Measurements from ENCODE around the gene MDM1. TPM values are rescaled to one million over a fixed set of nuclear protein-coding genes. Genes with fewer than 3 reads are reported as not detected.

MDM1 gene
- total RNA-seq, 1 experiment from 2014 or later, result 10.6 TPM

DNA sequence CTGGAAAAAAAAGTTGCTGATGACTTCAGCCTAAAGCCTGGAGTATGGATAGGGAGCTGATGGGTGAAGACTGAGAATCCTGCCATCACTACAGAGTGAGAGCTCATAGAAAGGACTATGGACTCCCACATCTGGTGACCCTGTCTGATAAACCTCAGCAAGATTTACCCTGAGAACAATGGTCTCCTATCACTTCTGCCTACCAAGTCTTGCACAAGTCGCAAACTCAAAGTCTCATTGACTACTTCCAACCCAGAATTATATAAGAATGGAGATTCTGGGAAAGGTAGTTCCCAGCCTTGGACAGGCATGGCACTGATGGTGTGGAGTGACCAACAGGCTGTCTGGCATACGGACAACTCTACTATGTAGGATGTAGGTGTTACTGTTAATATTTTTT, 9.7 kb upstream of the MDM1 start:
- Histone ChIP-seq H2AFZ (ENCODE audit: low read length) (no peak overlapping the region), H3K14ac (ENCODE audit: insufficient read depth, low read length) (no peak overlapping the region), H3T11ph (ENCODE audit: low read length) (no peak overlapping the region), H3K27me3 (ENCODE audit: insufficient read depth, low read length) (no peaks in the 10 kb centered on the region), H2BK20ac (ENCODE audit: low read depth, low read length, poor library complexity, severe bottlenecking) (no peak overlapping the region), H3K9me3 (ENCODE audit: control insufficient read depth, low read depth, low read length) (no peaks in the 10 kb centered on the region), H3K23me2 (ENCODE audit: insufficient read length, low read depth, low read length, poor library complexity, severe bottlenecking) (no peaks in the 10 kb centered on the region), H2AK5ac (ENCODE audit: insufficient read length, low read length) (no peak overlapping the region), H2BK5ac (ENCODE audit: insufficient read length, low read length) (no peak overlapping the region), H4K91ac (ENCODE audit: insufficient read length, low read depth, low read length) (no peak overlapping the region), H4K20me1 (ENCODE audit: control insufficient read depth, insufficient read depth, insufficient read length) (no peaks in the 10 kb centered on the region), H3K4ac (ENCODE audit: low read depth, low read length) (no peak overlapping the region), H4K8ac (replicated peaks; ENCODE audit: insufficient read length, low read depth, low read length) (no peak overlapping the region), H3K18ac (ENCODE audit: insufficient read length, low read depth, low read length) (no peak overlapping the region), H3K27ac (ENCODE audit: insufficient read length, low read depth, low read length) (no peak overlapping the region), H4K5ac (ENCODE audit: insufficient read length, low read depth, low read length) (no peak overlapping the region), H3K79me1 (ENCODE audit: insufficient read depth, low read depth, low read length, poor library complexity, severe bottlenecking) (no peaks in the 10 kb centered on the region), H3K79me2 (ENCODE audit: insufficient read depth, low read length) (no peaks in the 10 kb centered on the region), H3K23ac (ENCODE audit: insufficient read length, low read depth, low read length) (no peak overlapping the region), H2BK15ac (ENCODE audit: low read depth, low read length) (no peak overlapping the region), H3K4me1 (ENCODE audit: insufficient read depth, low read length) (no peaks in the 10 kb centered on the region), H2BK12ac (ENCODE audit: insufficient read length, low read depth, low read length) (no peak overlapping the region), H3K56ac (ENCODE audit: insufficient read length, low read depth, low read length) (no peak overlapping the region), H3K4me2 (ENCODE audit: insufficient read depth, insufficient read length, low read length) (no peak overlapping the region), H2BK120ac (ENCODE audit: low read depth, low read length, poor library complexity, severe bottlenecking) (no peak overlapping the region), H3K9ac (ENCODE audit: extremely low read depth, insufficient read length, low read length) (no peak overlapping the region)
- no peak for DNase-seq
- Mint-ChIP-seq H3K27ac (no peak overlapping the region), H3K27me3 (ENCODE audit: low read depth) (peaks cover 15% of the 10 kb centered on the region), H3K36me3 (ENCODE audit: insufficient read depth in 1 of 3, low read depth in 3 of 3) (no peaks in the 10 kb centered on the region), H3K9me3 (no peaks in the 10 kb centered on the region; a peak in 1 of 5 replicates), H3K4me1 (peaks cover 22 to 23% of the 10 kb centered on the region in 2 experiments), H3K4me3 (no peak overlapping the region)
- WGBS (ENCODE audit: extremely low coverage, insufficient read length, low lambda C conversion rate), result no CpG with 5 or more reads among the region's 2 CpGs
- TF ChIP-seq, protein P1, sequence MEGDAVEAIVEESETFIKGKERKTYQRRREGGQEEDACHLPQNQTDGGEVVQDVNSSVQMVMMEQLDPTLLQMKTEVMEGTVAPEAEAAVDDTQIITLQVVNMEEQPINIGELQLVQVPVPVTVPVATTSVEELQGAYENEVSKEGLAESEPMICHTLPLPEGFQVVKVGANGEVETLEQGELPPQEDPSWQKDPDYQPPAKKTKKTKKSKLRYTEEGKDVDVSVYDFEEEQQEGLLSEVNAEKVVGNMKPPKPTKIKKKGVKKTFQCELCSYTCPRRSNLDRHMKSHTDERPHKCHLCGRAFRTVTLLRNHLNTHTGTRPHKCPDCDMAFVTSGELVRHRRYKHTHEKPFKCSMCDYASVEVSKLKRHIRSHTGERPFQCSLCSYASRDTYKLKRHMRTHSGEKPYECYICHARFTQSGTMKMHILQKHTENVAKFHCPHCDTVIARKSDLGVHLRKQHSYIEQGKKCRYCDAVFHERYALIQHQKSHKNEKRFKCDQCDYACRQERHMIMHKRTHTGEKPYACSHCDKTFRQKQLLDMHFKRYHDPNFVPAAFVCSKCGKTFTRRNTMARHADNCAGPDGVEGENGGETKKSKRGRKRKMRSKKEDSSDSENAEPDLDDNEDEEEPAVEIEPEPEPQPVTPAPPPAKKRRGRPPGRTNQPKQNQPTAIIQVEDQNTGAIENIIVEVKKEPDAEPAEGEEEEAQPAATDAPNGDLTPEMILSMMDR (conservative IDR thresholded peaks at IDR 0.05), result no peak

Measured in H9 (cell line).